DMS53 (cell line): ENCODE measurements around the gene P2RY2.
A peak's percentile ranks its signal among the peaks of the same experiment; 100 is the strongest.

Experiments used
- DNase-seq: peaks from one replicate; lab custom pipeline; 2025; lab: John Stamatoyannopoulos, UW

Gene P2RY2

DNA sequence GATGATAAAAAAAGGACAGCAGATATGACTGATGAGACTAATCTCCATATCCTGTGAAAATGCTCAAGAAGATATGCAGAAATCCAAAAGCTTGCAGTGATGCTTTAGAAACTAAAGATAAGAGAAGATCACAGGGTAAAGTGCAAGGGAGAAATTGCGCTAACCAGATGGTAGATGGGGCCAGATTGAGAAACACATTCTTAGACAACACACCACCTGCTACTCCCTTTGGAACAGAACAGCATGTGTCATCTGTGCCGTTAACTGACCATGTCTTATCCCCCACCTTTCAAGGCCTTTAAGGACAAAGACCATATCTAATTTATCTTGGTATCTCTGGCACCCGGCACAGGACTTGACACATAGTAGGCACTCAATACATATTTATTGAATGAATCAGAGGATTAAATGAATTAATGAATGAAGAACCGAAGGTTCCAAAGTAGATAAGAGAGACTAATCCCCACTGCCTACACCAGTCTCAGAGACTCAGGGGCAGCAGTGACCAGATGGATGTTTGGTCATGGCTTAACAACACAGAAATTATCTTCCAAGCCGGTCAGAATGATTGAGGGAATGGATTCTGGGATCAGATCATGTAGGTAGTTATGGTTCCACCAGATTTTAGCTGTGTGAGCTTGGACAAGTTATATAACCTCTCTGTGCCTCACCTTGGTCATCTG, 12.3 kb upstream of the P2RY2 start:
- DNase-seq = no peak

DNA sequence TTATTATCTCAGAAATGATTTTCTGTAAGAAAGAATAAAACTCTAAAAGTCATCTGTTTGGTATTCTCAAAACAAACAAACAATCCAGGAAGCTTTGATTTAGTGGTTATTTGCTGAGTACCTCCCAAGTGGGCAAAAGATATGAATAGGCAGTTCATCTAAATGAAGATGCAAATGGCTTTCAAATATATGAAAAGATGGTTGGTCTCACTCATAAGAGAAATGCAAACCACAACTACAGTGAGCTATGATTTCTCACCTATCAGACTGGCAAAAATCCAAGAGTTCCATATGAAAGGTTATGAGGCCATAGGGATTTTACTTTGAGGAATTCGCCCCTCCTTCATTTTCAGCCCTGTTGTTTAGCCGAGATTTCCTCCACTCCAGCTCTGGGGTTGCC, 11.3 kb upstream of the P2RY2 start:
- DNase-seq = no peak

DNA sequence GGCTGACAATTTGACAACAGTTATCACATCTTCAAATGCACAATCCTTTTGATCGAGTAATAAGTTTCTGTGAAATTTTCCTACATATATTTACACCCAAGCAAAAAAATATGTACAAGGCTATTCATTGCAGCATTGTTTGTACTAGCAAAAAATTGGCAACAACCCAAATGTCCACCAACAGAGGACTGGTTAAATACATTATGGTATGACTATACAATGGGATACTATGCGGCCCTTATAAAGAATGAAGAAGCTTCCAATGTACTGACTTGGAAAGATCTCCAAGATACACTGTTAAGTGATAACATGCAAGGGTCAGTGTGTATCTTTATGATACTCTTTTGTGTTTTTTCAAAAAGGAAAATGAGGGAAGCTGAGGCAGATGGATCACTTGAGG, 8.2 kb upstream of the P2RY2 start:
- DNase-seq = no peak

DNA sequence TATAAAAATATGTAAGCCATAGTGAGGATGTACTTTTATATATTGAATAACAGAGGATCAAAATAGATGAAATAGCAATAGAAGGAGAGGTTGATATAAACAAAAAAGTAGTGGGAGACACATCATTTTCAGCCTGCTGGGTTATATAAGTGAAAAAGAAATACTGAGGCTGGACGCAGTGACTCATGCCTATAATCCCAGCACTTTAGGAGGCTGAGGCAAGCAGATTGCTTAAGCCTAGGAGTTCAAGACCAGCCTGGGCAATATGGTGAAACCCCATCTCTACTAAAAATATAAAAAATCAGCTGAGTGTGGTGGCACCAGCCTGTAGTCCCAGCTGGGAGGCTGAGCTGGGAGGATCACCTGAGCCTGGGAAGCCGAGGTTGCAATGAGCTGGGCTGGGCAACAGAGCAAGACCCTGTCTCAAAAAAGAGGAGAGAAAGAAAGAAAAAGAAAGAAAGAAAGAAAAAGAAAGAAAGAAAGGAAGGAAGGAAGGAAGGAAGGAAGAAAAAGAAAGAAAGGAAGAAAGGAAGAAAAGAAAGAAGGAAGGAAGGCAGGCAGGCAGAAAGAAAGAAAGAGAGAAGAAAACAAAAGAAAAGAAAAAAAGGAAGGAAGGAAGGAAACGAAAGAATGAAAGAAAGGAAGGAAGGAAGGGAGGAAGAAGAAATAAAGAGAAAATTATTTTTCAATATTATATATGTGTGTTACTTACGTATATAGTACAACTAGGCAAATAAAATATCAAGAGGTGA, 7.0 kb upstream of the P2RY2 start:
- DNase-seq = no peak

DNA sequence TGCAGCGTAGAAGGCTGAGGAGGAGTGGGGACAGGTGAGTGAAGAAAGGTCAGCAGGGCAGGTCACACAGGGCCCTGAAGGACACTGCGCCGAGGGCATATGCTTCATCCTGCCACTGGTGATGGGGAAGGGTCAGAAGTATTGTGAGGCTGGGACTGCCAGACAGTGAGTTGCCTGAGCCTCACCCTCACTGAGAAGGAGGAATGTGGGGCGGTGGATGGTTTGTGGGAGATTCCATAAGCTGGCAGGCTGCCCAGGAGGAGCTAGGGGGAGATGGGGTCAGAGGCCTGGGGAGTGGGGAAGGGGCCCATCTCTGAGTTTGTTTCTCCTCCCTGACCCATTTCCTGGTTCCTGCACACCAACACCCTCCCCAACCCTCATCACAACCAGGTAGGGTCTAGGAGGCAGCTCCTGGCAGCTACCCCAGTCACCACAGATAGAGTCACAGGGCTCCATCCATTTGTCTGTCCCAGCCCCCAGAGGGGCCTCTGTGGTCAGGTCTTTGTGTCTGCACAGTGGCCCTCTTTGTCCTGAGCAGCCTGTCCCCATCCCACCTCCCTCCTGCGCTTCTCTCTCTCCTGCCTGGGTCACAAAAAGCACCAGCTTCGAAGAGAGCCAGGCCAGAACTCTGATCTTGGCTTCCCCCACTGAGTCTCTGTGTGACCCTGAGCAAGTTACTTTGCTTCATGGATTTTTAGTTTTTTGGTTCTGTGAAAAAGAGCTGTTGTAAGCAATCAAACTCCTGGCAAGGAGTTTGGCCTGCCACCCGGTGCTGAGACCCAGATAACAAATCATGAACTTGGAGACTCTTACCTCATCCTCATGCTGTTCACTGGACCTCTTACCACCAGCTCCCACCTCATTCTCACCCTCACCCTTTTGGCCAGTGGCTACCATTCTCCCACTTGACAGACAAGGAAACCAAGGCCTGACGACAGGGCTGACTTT, 4.6 kb upstream of the P2RY2 start:
- DNase-seq = no peak

DNA sequence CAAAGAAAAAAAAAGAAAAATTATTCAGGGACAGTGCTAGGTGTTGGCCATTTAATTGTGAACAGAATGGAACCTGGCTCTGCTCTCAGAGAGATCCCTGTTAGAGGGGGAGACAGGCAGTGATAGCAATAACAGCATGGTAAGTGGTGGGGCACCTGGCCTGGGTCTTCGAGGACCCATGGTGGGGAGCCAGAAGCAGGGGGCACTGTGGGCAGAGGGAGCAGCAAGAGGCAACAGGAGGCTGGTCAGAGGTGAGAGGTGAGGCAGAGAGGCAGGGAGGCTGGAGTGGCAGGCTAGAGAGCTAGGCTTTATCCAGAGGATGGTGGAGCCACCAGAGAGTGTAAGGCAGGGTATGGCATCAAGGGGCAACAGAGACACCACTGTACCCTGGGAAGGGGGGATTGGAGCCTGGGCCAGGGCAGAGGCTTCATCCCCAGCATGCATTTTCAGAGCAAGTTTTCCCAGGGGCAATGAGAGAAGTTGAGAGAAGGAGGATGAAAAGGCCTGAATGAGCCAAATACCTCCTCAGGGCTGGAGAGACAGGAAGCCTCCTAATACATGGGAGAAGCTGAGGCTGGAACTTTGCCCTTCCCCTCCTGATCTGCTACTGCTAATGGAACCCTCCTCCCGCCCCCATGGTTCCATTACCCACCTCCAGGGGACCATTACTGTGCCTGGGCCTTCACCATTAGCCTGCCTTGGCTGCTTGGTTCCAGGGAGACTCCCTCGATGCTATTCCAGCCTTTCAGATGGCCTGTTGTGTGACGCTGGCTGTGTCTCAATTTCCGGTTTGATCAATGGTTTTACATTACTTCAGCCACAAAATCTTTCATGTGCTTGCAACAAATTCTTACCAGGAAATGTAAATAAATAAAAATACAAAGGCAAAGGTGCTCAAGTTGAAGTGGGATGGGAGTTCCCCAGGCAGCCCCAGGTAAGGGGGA, 2.6 kb upstream of the P2RY2 start:
- no peak for DNase-seq

DNA sequence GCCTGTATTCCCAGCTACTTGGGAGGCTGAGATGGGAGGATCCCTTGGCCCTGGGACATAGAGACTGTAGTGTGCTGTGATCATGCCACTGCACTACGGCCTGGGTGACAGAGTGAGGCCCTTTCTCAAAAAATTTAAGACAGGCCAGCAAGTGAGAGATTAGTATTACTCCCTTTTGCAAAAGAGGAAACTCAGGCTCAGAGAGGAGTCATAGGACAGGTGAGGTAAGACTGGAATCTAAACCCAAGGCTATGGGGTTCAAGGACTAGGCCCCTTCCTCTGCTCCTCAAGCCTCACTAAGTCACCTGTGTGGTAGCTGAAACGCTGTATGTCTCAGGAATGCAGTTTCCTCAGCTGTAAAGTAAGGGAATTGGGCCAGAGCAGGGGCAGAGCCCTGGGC, 1.6 kb upstream of the P2RY2 start:
- DNase-seq = no peak

DNA sequence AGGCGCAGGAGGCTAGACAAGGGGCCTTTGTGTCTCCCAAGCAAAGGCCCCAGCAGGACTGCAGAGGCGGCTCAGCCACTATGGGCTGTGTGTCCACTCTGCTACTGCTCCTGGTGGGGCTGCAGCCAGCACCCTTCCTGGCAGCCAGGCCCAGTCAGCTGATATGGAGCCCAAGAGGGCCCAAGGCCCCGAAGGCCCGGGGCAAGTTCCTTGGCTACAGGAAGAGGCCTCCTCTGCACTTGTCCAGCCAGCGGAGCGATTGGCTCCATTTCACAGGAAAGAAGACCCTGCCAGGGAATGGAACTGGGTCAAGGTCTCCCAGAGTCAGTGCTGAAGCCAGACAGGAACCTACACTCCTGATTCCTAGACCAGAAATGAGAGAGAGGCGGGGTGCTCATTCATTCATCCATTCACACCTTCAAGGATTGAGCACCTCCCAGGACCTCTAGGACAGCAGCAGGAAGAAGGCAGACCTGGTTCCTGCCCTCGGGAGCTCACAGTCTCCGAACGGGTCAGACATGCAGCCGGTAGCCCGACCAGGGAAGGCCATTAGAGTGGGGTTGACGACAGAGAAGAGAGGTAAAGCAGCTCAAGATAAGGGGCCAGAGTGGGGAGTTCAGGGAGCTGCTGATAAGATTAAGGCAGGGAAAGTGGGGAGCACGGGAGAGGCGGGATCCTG, 811 bp upstream of the P2RY2 start:
- no peak for DNase-seq

DNA sequence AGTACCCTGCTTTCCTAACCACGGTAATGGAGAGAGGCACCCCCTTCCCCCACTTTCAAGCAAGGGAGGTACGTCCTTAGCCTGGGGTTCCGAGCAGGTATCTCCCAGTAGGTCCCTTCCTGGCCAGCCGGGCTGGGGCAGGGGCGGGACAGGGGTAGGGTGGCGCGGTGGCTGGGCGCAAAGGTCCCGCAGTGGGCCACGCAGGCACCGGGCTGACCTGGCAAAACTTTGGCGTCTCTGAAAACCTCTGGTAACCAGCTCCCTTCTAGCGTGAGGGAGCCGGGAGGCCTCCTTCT, 323 bp upstream of the P2RY2 start:
- DNase-seq = no peak

DNA sequence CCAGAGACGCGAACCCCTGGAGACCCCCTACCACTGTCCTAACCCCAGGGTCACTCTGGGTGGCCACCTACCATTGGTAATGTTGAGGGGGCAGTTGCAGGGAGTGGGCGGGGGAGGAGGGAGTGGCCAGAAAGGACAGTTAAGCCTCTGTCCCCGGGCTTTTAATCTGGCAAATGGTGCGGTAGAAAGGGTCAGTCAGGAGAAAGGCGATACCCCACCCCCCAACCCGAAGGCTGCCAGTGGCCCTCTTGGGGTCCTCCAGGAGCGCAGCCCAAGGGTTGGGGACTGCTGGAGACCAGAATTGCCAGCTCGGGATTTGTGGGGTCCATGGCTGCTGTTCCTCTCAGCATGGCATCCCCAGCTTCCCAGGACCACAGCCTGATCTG, 742 bp downstream of the P2RY2 start:
- DNase-seq = no peak

DNA sequence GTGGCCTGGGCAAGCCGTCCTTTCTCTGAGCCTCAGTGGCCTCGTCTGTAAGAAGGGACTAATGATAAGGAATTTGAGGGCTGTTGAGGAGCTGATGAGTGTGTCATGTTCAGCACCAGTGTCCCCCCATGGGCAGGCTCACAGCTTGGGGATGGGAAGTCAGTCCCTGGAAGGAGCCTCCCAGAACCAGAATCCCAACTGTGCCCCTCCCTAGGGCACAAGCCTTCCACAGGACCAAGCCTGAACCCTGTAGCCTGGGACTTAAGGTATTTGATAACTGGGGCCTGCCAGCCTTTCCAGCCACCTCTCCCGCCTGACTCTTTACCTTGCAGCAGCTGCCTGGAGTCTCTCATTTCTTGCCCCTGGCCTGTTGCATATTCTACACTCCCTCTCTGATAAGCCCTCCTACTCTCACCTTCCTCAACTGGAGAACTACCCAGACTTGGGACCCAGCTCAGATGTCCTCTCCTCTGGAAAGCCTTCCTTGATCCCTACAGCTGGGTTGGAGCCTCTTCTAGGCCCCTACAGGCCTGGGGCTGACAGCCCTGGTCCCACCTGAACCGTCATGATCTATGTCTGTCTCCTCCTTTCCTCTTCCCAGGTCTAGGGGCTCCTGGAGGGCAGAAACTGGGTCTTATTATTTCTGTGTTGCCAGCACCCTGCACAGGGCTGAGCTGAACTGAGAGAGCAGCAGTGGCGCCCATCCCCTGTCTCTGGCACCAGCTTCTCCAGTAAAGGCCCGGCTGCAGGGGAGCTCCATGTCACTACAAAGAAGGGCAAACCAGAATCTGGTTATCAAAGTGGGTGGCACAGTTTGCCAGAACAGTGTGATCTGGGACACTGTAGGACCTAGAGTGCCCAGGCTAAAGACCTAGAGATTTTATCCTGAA, 1.6 kb downstream of the P2RY2 start:
- no peak for DNase-seq

DNA sequence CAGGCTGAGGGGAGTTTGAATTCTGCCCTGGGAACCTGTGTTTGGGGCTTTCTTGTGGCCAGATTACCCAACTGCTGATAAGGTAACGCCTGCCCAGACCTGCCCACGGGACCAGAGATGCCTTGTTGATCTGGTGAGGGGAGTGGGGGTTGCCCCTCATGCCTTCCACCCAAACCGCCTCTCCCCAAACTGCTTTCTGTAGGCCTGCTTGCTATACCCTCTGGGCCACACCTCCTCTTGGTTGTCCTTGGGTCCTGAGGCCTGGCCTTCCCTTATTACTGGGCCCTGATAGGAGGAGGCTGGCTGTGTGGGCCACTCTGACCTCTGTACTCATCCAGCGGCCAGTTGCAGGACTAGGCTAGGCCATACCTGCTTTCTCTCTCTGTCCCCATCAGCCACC, 3.4 kb downstream of the P2RY2 start:
- DNase-seq = no peak

DNA sequence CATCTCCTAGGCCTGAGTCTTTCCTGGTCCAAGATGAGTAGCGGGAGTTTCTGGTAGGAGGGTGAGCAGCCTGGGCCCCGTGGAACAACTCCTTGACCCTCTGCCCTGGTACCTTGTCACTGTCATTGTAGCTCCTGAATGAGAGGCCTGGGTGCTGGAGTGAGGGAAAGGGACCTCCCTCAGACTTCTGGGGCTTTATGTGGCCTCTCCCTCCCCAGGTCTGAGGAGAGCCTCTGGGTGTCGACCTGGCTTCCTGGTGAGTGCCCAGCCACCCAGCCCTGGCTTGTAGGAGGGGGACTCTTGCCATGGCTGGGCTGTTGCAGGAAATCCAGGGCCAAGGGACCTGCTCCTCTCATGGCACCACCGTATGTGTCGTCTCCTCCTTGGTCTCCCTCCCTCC, 3.9 kb downstream of the P2RY2 start:
- DNase-seq = no peak

DNA sequence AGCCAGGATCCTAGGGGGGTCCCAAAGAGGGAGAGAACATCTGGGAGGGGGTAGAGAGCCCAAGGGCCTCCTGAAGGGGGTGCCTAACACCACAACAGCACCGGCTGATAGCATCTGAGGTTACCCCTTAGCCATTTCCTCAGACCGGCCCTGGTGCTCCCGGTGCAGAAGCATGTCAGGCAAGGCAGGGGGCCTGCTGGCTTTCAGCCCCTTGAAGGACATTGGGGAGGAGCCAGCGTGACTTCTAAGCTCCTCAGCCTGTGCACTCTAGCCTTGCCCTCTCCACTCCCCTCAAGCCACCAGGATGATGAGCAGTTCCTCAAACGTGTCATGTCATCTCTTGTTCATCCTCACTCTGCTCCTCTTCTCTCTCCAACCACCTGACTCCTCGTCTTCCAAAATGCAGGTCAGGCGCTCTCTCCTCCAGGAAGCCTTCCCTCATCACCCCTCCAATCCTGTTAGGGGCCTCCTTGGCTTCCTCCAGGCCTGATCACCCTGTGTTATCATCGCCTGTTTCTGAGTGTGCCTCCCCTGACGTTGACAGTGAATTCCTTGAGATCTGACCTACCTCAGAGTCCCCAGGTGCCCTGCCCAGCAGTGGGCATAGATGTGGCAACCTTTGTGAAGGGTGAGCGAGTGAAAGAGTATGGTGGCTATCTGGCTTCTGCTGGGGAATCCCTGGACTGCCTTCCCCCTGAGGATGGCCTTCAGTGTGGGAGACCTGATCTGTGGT, 6.1 kb downstream of the P2RY2 start:
- DNase-seq = no peak

DNA sequence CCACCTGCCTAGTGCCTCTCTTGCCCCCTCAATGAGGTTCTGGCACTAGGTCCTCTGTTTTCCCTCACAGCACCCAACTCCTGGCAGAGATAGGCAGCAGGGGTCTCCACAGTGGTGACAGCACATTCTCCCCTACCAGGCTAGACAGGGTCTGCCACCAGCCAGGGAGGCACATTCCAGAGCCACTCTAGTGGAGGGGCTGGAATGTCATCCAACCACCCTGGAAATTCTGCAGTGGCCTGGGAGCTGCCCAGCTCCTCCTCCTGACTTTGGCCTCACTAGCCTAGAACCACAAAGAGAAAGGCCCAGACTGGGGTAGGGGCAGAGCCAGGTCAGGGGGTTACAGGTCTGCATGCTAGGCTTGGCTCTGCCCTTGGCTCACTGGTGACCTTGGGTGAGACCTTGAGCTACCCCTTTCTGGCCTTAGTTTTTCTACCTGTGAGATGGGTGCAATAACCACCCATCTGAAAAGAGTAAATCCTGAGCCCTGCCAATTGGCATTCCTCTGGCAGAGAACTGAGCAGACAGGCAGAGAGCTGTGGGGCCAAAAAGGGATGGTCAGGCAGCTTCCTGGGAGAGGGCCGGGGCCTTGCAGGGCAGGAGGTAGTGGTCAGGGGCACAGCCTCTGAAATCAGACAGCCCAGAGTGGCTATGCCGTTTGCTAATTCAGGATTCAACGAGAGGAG, 7.1 kb downstream of the P2RY2 start:
- DNase-seq = no peak

DNA sequence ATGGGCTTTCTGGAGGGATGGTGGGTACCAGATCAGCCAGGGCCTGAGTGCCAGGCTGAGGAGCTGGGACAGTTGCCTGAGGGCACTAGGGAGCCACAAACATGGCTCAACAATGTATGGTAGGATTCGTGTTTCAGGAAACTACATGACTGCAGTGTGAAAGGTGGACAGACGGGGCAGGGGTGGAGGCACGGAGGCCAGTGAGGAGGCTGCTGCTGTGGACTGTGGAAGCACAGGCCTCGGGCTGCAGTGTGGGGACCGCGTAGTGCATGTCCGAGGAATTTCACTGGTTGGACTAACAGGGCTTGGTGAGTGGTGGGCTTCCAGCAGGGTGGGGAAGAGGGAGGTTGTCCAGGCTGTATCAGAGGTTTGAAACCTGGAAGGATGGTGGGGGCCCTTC, 7.8 kb downstream of the P2RY2 start:
- no peak for DNase-seq

DNA sequence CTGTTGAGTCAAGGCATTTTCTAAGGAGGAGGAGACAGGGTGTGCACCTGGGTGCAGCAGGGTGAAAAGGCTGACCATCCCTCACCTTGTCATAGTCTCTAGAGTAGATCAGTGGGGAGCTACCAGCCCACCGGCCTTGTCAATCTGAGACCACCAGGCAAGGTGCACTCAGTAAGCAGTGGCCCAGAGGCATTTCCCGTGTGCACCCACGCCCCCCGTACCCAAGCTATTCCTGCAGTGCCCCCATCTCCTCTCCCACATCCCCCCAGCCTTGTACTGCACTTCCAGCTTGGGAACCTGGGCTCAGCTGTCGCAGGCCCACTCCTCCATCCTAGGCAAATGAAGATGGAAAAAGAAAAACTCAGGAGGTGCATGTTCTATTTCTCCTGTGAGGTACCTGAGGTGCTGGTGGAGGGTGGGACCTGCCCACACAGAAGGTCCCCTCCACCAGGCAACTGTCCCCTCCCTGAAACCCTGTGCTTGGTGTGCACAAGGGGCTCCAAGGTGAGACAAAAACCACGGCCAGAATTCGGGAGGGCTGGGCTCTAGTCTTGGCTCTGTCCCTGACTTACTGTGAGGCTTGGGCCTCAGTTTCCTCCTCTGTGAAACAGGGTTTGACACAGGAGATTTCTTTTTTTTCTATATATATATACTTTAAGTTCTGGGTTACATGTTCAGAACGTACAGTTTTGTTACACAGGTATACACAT, 8.4 kb downstream of the P2RY2 start:
- no peak for DNase-seq

DNA sequence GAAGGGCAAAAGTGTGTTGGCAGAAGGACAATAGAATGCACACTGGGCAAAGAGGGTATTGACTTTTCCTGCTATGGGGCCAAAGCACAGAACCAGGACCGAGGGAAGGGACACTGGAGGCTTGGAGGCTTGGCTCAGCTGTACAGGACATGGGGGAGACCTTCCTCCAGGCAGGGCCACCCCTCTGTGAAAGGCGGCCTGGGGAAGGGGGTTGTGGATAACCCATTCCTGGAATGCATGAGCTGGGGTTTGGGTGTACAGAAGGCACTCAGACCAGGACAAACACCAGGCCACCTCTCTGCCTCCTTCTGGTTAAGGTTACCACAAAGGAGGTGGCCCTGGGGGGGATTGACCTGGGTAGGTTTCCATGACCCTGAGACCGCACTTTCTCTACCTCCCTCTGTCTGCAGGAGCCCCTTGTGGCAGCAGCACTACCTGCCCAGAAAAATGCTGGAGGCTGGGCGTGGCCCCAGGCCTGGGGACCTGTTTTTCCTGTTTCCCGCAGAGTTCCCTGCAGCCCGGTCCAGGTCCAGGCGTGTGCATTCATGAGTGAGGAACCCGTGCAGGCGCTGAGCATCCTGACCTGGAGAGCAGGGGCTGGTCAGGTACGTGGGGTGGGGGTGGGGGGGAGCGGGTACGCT, 9.6 kb downstream of the P2RY2 start:
- DNase-seq = peak; percentile 99
